ENCODE results near the gene AGMO. TPM values are rescaled to one million over a fixed set of nuclear protein-coding genes. Genes with fewer than 3 reads are reported as not detected.
"Not testable (repeated sequence)": the region's sequence is repeated elsewhere in the genome, so short reads cannot be mapped to it uniquely, and the experiment has no call there.

The AGMO gene
- polyA plus RNA-seq, 4 donors, result 0.86 to 1.1 (median 0.95) TPM

DNA sequence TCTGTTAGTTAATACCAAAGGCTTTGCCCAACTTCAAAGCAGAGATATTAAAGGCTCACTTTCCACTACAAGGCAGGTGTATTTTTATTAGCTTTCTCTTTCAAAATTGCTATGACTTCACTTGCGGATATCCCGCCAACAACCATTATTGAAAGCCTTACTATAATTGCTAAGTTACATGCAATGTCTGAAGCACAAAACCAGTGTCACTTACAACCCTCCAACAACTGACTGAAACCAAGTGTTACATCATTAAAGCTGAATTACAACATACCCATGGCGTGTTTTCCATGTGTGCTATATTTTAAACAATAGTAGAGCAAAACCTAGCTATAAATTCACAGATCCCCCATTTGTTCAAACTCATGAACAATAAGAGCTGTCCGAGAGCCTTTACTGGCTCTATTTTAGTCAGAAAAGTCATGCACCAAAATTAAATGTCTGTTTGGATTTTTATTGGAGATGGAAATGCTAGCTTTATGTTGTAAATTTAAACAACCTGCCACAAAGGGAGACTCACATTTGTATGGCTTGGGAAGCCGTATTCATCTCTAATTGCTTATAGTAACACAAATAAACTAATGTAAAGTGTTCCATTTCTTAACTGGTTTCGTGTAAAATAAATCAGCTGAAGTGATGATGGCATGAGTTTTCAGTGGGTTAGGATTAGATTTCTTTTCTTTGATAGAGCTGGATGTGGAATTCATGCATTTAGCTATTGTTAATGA lies 227.1 kb downstream of the AGMO start:
- no peak for DNase-seq (ENCODE audit: low read depth in 4 of 4, low spot score in 3 of 4)

- DNase-seq (ENCODE audit: low read depth in 4 of 4, low spot score in 3 of 4), result no peak
These were observed 228.9 kb downstream of the AGMO start for GRCh38 chr7:15332956-15333355.

DNA sequence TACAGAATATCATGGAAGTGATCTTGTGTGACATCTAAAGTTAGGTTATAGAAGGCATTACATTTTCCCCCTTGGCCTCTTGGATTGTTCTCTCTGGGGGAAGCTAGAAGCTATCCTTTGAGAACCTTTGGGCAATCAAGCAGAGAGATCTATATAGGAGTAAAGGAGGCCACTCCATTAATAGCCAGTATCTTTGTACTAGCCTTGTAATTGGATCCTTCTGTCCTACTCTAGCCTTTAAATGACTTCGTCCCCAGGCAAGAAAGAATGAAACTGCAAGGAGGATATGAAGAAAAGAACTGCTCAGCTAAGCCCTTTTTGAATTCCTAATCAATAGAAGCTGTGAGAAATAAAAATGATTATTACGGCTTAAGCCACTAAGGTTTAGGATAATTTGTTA lies 230.9 kb downstream of the AGMO start:
- no peak for DNase-seq (ENCODE audit: low read depth in 4 of 4, low spot score in 3 of 4)

- no peak for DNase-seq (ENCODE audit: low read depth in 4 of 4, low spot score in 3 of 4)
These were observed 234.8 kb downstream of the AGMO start for GRCh38 chr7:15327001-15327400.

DNA sequence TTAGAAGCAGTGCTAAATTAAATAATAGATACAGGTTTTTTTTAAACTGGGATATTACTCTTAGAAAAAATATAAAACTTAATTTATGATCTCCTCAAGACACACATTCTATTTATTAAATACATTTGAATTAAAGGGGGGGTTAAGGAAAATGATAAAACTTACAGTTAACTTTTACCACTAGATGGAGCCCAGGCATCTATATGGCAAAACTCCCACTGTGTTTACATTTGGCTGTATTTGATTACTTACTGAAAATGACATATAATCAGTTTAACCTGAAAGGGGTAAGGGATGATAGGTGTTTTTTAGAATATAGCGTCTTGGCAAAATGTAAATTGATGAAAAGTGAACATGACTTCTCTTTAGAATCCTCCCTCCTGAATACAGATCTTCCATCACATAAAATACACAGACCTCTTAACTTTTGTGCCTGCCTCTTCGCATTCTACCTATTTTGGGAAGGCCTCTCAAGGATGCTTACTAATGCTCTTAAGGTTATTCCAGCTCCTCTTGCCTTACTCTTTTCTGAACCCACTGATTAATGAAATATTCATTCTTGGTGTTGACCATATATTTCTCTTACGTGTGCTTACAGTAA lies 235.7 kb downstream of the AGMO start:
- DNase-seq (ENCODE audit: low read depth in 4 of 4, low spot score in 3 of 4), result no peak

- DNase-seq (ENCODE audit: low read depth in 4 of 4, low spot score in 3 of 4), result no peak
These were observed 238.3 kb downstream of the AGMO start for GRCh38 chr7:15323550-15323949.

- no peak for DNase-seq (ENCODE audit: low read depth in 4 of 4, low spot score in 3 of 4)
These were observed 244.6 kb downstream of the AGMO start for GRCh38 chr7:15317215-15317614.

DNA sequence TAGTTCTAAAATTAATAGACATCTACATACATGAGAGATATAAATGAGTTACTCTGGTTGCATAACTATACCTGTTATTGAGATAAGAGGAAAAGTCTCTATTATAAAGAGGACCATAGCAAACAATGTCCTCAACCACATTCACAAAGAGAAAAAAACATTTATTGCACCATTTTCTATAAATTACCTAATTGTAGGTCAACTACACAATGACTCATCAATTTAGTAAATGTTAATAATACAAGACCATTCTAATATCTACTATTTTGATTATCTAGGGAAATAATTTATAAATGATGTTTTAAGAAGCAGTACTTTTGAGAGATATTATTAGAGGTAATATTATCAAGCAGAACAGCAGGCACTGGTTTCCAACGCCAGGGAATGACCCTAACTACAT lies 246.1 kb downstream of the AGMO start:
- no peak for DNase-seq (ENCODE audit: low read depth in 4 of 4, low spot score in 3 of 4)

DNA sequence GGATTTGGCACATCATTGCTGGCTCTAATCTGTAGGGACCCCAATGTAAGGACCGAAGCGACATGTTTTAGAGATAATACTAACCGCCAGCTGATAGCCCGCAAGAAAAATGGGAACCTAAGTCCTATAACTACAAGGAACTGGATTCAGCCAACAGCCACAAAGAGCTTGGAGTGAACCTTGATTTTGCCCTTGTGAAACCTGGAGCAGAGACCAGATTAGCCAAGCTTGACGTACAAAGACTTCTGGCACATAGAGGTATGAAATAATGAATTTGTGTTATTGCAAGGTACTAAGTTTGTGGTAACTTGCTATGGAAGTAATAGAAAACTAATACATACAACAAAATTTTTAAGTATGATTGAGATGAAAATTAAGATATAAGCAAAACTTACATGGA lies 246.9 kb downstream of the AGMO start:
- DNase-seq (ENCODE audit: low read depth in 4 of 4, low spot score in 3 of 4), result no peak

DNA sequence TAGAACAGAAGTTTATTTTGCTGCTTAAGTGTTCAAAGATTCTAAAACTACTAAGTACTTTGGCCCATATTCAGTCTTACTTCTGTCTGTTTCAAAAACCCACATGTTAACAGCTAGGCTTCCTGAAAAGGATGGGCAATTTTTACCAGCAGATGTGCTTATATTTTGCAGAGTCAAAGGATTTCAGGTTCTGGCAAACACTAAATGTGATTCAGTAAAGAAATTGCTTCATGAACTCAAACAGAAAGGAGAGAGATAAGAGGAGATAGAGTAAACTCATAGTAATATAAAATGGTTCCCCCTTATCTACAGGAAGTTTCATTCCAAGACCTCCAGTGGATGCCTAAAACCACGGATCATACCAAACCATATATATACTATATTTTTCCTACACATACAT lies 248.5 kb downstream of the AGMO start:
- DNase-seq (ENCODE audit: low read depth in 4 of 4, low spot score in 3 of 4), result no peak

GRCh38 chr7:15309872-15310271 lies 251.9 kb downstream of the AGMO start:
- DNase-seq (ENCODE audit: low read depth in 4 of 4, low spot score in 3 of 4), result no peak

- no peak for DNase-seq (ENCODE audit: low read depth in 4 of 4, low spot score in 3 of 4)
These were observed 253.0 kb downstream of the AGMO start for GRCh38 chr7:15308821-15309220.

DNA sequence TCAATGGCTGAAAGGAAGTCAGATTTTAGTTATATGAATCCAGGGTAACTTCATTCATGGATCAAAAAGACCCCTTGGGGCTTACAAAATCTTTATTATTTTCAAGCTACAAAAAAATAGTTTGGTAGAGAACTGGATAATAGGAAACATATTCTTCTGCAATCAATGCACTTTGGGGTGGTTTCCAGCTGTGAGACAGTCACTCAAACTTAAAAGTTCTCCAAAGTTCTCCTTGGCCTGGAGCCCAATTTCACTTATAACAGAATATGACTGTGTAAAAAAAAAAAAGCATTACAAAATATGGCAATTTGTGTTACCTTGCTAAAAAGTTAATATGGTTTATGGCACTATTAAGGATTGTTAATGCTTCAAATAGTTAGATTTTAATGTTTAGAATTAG lies 255.5 kb downstream of the AGMO start:
- DNase-seq (ENCODE audit: low read depth in 4 of 4, low spot score in 3 of 4), result no peak

GRCh38 chr7:15305002-15305600 lies 256.7 kb downstream of the AGMO start:
- DNase-seq (ENCODE audit: low read depth in 4 of 4, low spot score in 3 of 4), result peak in 3 of 4 donors; percentile 5 to 11 (median 10)

DNA sequence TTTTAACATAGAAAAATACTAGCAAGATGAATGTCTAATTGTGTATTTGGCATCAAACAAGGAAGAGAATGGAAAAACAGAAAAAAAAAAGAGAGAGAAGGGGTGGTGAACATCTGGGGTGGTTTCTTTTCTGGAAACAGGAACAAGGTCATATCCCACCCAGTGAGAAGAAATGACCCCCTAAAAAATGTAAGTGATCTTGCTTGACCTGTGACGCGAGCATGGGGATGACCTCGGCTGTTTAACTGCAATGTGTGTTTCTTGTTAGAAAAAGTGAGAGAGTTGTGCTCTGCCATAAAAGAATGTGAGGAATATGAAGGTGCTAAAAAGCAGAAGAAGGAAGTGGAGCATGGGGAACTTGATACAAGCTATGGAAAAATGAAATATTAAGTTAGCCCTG lies 258.5 kb downstream of the AGMO start:
- no peak for DNase-seq (ENCODE audit: low read depth in 4 of 4, low spot score in 3 of 4)

DNA sequence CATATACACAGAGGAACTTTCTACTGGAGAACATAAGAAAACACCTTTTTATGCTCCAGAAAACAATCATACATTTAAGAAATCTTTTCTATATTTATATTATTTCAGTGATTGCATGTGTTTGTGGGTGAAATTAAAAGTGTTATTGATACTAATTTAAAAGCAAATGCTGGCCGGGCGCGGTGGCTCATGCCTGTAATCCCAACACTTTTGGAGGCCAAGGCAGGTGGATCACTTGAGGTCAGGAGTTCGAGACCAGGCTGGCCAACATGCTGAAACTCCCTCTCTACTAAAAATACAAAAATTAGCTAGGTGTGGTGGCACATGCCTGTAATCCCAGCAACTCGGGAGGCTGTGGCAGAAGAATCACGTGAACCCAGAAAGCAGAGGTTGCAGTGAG lies 260.8 kb downstream of the AGMO start:
- DNase-seq (ENCODE audit: low read depth in 4 of 4, low spot score in 3 of 4), result not testable (repeated sequence)

GRCh38 chr7:15292138-15292537 lies 269.7 kb downstream of the AGMO start:
- no peak for DNase-seq (ENCODE audit: low read depth in 4 of 4, low spot score in 3 of 4)

DNA sequence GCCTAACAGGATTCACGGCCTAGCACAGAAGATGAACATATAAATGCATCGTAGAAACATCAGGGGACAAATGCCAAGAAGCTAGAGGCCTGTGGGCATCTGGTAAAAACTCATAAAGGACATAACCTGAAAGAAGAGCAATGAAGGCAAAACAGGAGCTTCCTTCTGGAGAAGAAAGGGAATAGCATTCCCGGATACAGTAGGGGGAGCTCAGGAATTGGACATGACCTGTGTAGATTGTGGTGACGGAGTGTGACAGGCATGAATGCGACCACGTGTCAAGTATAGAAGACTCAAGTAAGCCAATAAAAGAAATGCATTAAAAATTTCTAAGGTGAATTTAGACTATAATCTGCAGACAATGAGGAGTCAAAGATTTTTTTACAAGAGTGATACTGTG lies 270.1 kb downstream of the AGMO start:
- no peak for DNase-seq (ENCODE audit: low read depth in 4 of 4, low spot score in 3 of 4)

DNA sequence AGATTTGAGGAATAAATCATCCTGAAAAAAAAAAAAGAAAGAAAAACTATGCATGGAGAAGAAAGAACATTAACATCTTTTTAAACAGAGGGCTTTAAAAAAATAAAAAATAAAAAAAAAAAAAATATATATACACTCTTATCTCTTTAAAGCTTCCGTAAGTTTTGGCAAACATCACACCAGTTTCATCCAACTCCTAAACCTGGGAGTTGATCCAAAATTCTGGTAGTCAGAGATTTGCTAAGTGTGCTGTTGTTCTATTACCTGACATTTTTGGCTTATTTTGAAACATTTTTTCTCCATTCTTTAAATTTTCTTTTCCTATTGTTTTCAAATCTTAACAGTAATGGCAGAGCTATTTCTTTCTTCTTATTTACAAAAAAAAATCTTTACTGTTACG lies 273.1 kb downstream of the AGMO start:
- DNase-seq (ENCODE audit: low read depth in 4 of 4, low spot score in 3 of 4), result no peak

- DNase-seq (ENCODE audit: low read depth in 4 of 4, low spot score in 3 of 4), result no peak
These were observed 277.4 kb downstream of the AGMO start for GRCh38 chr7:15284396-15284795.

- DNase-seq (ENCODE audit: low read depth in 4 of 4, low spot score in 3 of 4), result no peak
These were observed 281.6 kb downstream of the AGMO start for GRCh38 chr7:15280078-15280733.

DNA sequence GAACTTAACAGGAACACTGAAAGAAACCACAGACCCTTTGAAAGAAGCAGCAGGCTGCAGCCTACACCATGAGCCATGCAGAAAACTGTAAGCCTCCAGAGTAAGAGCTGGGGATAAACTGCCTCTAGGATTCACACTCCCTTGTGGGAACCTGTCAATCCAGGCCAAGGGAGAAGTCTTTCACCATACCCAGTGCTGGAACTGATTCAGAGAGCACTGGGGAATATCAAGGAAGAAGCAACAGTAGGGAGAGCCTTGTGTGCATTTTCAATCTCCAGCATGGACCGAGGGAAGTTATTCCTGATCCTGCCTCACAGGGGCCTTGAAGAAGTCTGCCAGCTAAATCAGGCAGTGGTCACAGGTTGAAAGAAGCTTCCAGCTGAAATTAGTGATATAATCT lies 282.2 kb downstream of the AGMO start:
- DNase-seq (ENCODE audit: low read depth in 4 of 4, low spot score in 3 of 4), result no peak

Data from right renal pelvis (tissue), 4 donors.